ENCODE results near the gene GTPBP3. TPM values are rescaled to one million over a fixed set of nuclear protein-coding genes. Genes with fewer than 3 reads are reported as not detected.
A peak's percentile ranks its signal among the peaks of the same experiment; 100 is the strongest.
"Not testable (repeated sequence)": the region's sequence is repeated elsewhere in the genome, so short reads cannot be mapped to it uniquely, and the experiment has no call there.

Gene GTPBP3
- total RNA-seq = 9.3 TPM
- long read RNA-seq, transcript GTPBP3-222 (9 exons, 2,493 nt) = minor isoform, 6 of 43 reads
- long read RNA-seq, transcript GTPBP3-201 (9 exons, 2,579 nt) = major isoform, 24 of 43 reads
- long read RNA-seq, partial matches to known transcripts = 3 of 43 reads
- long read RNA-seq, other reads (novel, unspliced or antisense) = 7 of 43 reads

- DNase-seq = peak; percentile 99
- intact Hi-C loops (cut with DNase I) = no loop called here
These were observed at the start of gene GTPBP3 for GRCh38 chr19:17336872-17337674. TSS of gene GTPBP3 (plus strand) at chr19:17337553. CDS start at chr19:17337612, 59 bp downstream.

DNA sequence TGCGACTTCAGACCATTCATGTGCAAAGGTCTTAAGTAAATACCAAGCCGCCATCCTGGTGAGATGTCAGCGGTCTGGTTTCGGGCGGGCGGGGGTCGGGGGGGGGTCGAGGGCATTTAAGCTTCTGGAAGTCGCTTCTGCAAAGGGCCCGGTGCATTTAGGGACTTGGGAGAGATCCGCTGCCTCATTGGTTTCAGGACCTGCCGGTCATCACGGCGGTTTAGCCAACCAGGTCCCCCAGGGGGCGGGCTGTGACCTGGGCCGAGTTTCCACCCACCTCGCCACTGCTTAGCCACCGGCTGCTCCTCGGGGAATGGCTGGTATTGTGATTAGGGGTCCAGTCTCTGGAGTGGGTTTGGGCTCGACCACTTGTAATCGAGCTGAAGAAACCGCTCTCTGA lies 47.9 kb upstream of the GTPBP3 start:
- DNase-seq (peak; percentile 86), ATAC-seq (ENCODE audit: poor library complexity) (peak; percentile 58)
- intact Hi-C loops (cut with DNase I) = no loop called here

More at GRCh38 chr19:17336872-17337674, at the start of gene GTPBP3:
- peak; percentile 90 for ATAC-seq (ENCODE audit: poor library complexity)

- ATAC-seq (ENCODE audit: poor library complexity) (peak; percentile 91), DNase-seq (peak; percentile 86)
- intact Hi-C loops (cut with DNase I) = loop anchor here (10.0 kb wide), 1 partner anchor 92 kb away; no protein-coding TSS in a partner anchor
These were observed 44.9 kb upstream of the GTPBP3 start for GRCh38 chr19:17292301-17293074.

DNA sequence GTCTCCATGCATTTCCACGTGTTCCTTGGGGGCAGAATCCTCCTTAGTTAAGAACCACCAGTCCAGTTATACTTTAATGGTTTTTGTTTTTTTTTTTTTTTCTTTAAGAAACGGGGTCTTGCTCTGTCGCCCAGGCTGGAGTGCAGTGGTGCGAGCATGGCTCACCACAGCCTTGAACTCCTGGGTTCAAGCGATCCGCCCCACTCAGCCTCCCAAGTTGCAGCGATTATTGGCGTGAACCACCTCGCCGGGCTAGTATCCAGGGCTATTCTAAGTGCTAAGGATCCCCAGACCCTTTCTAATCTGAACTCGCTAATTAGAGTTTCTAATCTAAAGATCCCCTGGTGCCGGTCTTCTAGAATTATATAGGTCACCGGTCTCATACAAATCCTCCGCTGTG lies 43.7 kb upstream of the GTPBP3 start:
- DNase-seq = no peak
- intact Hi-C loops (cut with DNase I) = loop anchor here (10.0 kb wide), 1 partner anchor 91 kb away; no protein-coding TSS in a partner anchor

GRCh38 chr19:17294051-17294891 lies 43.1 kb upstream of the GTPBP3 start:
- intact Hi-C loops (cut with DNase I) = loop anchor here (10.0 kb wide), 1 partner anchor 91 kb away; no protein-coding TSS in a partner anchor
- peak; percentile 58 for DNase-seq

More for the DNA sequence above, 43.7 kb upstream of the GTPBP3 start:
- no peak for ATAC-seq (ENCODE audit: poor library complexity)

GRCh38 chr19:17295551-17295950 lies 41.8 kb upstream of the GTPBP3 start:
- intact Hi-C loops (cut with DNase I) = loop anchor here (10.0 kb wide), 1 partner anchor 89 kb away; no protein-coding TSS in a partner anchor
- not testable (repeated sequence) for ATAC-seq (ENCODE audit: poor library complexity); DNase-seq

More at GRCh38 chr19:17294051-17294891, 43.1 kb upstream of the GTPBP3 start:
- ATAC-seq (ENCODE audit: poor library complexity) = no peak

- intact Hi-C loops (cut with DNase I) = loop anchor here (10.0 kb wide), 1 partner anchor 89 kb away; no protein-coding TSS in a partner anchor
- DNase-seq = no peak
- ATAC-seq (ENCODE audit: poor library complexity) = no peak
These were observed 41.1 kb upstream of the GTPBP3 start for GRCh38 chr19:17296273-17296672.

- DNase-seq (no peak), ATAC-seq (ENCODE audit: poor library complexity) (no peak)
- intact Hi-C loops (cut with DNase I) = loop anchor here (10.0 kb wide), 1 partner anchor 88 kb away; no protein-coding TSS in a partner anchor
These were observed 40.4 kb upstream of the GTPBP3 start for GRCh38 chr19:17296976-17297375.

- ATAC-seq (ENCODE audit: poor library complexity) (no peak), DNase-seq (no peak)
- intact Hi-C loops (cut with DNase I) = no loop called here
These were observed 36.2 kb upstream of the GTPBP3 start for GRCh38 chr19:17300992-17301619.

GRCh38 chr19:17302391-17303166 lies 34.8 kb upstream of the GTPBP3 start:
- intact Hi-C loops (cut with DNase I) = no loop called here
- ATAC-seq (ENCODE audit: poor library complexity) (no peak), DNase-seq (no peak)

DNA sequence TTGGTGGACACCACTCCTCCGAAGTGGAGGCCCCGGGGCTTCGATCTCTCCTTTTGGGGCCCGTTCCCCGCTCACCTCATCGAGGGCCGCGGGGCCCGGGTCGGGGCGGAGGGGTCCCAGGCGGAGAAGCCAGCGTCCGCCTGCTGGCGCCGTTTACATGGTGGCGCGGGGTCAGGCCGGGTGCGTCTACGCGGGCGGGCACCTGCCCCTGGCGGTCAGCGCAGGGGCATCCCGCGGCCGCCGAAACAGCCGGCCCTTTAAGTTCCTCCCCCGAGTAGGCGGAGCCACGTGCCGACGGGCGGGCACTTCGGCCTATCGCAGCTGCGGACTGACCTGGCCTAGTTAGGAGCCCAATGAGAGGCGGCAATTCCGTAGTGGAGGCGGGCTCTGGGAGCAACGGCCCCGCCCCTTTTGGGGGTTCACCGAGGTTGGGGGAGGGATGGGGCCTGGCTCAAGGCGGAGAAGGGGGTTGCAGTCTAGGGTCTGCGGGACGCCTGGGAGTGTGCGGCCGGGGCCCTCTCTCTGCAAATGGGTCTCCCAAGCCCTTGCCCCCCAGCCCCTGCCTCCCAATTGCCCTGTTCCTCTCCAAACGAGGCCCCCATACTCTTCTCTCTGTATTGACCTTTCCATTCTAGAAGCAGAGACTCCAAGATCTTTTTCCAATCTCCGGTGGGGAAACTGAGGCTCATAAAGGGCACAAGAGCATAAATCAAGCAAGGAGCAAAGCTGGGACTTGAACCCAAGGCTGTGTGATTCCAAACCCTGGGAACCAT lies 34.0 kb upstream of the GTPBP3 start, which contains the start of gene ABHD8:
TSS of gene ABHD8 (minus strand) at position 259 of the 773 bp plus-strand sequence. CDS start 1,809 bp downstream, outside the sequence.
- intact Hi-C loops (cut with DNase I) = no loop called here
- DNase-seq = peak; percentile 97
- peak; percentile 80 for ATAC-seq (ENCODE audit: poor library complexity)

- DNase-seq (no peak), ATAC-seq (ENCODE audit: poor library complexity) (no peak)
- intact Hi-C loops (cut with DNase I) = no loop called here
These were observed 33.4 kb upstream of the GTPBP3 start for GRCh38 chr19:17303940-17304267.

GRCh38 chr19:17304386-17305215 lies 32.8 kb upstream of the GTPBP3 start:
- ATAC-seq (ENCODE audit: poor library complexity) (no peak), DNase-seq (no peak)
- intact Hi-C loops (cut with DNase I) = no loop called here

DNA sequence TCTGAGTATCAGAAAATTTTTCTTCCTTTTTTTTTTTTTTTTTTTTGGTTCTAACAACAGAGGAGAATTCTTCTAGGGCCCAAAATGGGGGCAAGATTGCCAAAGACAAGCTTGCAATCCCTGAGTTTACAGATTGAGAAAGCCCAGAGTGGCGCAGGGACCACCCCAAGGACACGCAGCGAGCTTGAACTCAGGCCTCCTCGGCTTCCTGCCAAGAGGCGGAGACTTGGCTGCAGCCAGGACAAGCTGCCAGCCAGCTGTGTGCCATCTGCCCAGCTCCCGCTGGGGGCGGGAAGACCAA lies 32.2 kb upstream of the GTPBP3 start:
- intact Hi-C loops (cut with DNase I) = no loop called here
- DNase-seq = no peak
- no peak for ATAC-seq (ENCODE audit: poor library complexity)

DNA sequence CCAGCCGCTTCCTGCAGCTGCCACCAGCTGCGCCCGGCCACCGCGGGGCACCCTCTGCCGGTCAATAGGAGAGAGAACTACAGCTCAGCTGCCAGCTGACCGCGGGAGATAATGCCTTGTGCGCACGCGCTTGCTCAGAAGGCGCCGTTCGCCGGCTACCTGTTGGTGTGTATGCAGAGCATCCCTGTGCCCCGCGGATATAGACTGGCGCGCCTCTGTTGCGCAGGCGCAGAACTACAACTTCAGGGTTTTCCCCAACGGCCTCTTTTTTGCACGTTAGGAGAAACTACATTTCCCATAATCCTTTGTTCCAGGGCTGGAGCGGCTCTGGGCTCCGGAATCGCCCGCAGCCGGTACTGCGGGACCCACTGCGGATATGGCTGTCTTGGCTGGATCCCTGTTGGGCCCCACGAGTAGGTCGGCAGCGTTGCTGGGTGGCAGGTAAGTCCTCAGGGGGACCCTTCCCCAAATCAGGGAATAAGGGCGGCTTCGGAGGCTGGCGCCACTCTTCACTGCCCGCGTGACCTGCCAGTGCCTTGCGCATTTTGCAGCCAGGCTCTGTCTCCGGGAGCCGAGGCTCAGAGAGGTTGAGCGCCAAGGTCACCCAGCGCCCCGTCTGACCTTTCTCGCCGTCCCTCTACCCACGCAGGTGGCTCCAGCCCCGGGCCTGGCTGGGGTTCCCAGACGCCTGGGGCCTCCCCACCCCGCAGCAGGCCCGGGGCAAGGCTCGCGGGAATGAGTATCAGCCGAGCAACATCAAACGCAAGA lies 31.7 kb upstream of the GTPBP3 start, which contains the start of gene MRPL34:
TSS of gene MRPL34 (plus strand) at position 356 of the 768 bp plus-strand sequence. CDS start at position 377, 21 bp downstream.
- intact Hi-C loops (cut with DNase I) = no loop called here
- peak; percentile 69 for ATAC-seq (ENCODE audit: poor library complexity)

More for the DNA sequence above, 31.7 kb upstream of the GTPBP3 start, which contains the start of gene MRPL34:
- peak; percentile 95 for DNase-seq
